Activated T-cell treated with anti-CD3 and anti-CD28 coated beads for 1 hour (primary cell): ENCODE data around the gene MALRD1.

Experiments
- DNase-seq: peaks from one replicate; pipeline ENCODE4 v3.0.0-alpha.2; 2020; ENCODE audit warnings: low read depth

The MALRD1 gene

DNA sequence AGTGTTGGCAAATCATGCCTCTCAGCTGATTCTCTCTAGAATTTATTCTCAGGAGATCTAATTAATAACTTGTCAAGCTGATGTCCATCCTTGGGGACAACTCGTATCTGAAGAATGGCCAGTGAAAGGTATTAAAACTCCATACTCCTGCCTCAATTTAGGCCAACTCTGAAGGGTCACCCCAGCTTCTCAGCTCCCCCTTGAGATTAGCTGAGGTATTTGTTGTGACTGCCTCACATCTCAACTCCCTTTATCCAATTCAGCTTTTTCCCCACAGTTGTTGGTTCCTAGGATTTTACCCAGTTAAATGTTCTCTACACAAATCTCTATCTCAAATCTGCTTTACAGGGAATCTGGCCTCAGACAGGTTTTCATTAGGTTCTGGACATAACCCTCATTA, 182.4 kb downstream of the MALRD1 start:
- no peak for DNase-seq

- no peak for DNase-seq
These were observed 197.5 kb downstream of the MALRD1 start for GRCh38 chr10:19245889-19246752.

DNA sequence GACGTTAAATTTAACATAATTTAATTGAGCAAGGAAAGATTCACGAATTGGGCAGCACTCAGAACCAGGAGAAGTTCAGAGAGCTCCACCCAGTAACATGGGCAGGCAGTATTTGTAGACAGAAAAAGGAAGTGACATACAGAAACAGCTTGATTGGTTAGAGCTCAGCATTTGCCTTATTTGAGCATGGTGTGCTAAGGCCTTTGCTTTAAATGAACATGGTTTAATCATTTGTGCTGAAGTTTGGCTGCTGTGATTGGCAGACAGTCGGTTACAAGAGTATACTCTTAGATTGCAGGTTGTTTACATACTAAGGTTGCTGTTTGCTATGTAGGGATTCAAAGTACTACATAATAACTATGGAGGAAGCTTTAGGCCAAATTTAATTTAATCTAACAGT, 199.2 kb downstream of the MALRD1 start:
- no peak for DNase-seq

DNA sequence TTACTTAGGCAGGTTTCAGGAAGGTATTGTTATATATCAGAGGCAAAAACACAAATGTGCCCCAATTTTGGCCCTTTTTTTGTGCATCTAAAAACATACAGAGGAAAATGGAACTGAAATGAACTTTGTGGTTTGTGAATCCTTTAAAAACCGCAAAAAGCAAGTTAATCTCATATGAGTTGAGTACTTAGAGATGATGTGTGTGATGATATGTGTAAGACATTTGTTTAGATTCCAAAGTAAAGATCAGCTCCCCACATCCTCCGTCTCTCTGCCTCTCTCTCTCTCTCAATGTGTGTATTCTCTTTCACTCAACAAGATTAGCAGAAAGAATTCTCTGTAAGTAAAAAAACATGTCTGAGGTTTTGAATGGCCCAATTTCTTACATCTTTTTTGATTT, 201.9 kb downstream of the MALRD1 start:
- no peak for DNase-seq

- no peak for DNase-seq
These were observed 203.9 kb downstream of the MALRD1 start for GRCh38 chr10:19252531-19252930.

GRCh38 chr10:19256331-19256730, 207.7 kb downstream of the MALRD1 start:
- DNase-seq: no peak

DNA sequence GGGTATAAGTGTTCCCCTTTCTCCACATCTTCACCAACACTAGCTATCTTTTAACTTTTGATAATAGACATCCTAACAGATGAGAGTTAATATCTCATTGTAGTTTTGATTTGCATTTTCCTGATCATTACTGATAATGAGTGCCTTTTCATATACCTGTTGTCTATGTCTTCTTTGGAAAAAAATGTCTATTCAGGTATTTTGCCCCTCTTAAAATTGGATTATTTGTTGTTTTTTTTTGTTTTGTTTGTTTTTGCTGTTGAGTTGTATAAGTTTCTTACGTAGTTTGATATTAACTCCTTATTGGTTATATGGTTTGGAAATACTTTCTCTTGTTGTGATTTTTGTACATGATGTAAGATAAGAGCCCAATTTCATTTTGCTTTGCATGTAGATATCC, 214.7 kb downstream of the MALRD1 start:
- no peak for DNase-seq

DNA sequence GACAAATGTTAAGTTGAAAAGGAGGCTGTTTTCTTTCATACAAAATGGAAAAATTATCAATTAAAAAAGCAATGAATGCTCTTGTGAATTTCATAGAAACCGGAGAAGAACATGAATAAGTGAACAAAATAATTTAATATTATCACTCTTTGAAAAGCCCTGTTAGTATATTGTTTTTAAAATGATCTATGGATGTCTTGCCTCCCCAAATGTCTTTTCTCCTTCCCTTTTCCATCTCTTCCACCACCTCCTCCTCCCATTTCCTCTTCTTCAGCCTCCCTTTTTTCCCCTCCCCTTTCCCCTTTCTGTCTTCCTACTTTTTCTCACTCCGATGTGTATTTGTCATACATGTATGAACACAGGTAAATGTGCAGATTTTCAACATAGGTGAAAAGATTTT, 234.7 kb downstream of the MALRD1 start:
- DNase-seq: no peak

DNA sequence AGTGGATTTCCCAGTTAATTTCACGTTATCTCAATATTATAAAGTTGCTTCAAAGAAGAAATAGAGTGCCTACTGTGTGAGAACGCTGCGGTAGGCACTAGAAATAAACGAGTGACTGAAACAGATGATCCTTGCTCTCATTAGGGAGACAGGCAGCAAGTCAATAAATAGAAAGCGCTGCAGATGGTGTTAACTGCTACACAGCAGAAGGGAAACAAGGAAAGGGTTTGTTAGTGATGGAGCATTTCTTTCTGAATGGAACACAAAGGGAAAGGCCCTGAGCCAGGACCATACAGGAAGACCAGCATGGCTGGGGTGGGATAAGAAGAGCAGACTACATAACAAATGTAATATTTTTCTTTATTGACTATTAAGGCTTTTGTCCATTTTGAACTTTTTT, 235.2 kb downstream of the MALRD1 start:
- DNase-seq: no peak

GRCh38 chr10:19290770-19291169, 242.2 kb downstream of the MALRD1 start:
- DNase-seq: no peak

DNA sequence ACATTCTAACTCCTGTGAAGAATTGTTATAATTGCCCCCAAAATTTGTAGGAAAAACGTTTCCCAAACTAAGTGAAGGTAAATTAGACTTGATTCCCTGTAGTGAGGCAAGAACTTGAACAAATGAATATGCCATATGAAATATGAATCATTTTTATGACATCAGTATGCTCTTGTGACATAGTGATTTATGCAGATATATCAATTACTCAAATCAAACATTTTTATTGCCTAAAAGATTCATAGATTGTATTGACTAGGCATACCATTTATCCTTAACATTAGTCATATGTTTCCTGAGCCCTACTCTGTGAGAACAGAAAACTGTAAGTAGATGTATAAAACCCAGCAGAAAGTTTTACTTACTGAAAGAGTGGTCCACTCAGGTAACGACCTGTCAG, 245.6 kb downstream of the MALRD1 start:
- no peak for DNase-seq

GRCh38 chr10:19299645-19300044, 251.0 kb downstream of the MALRD1 start:
- no peak for DNase-seq

DNA sequence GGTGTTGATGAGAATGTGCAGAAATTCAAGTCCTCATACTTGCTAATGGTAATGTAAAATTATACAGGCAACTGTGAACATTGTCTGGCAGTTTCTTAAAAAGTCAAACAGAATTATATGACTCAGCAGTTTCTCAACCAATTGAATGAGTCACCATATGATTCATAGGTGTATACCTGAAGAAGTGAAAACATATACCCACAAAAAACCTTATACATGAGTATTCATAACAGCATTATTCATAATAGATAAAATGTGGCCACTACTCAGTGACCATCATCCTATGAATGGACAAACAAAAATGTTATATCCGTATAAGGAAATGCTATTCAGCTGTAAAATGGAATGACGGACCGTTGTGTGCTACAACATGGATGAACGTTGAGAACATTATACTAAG, 253.5 kb downstream of the MALRD1 start:
- DNase-seq: no peak

DNA sequence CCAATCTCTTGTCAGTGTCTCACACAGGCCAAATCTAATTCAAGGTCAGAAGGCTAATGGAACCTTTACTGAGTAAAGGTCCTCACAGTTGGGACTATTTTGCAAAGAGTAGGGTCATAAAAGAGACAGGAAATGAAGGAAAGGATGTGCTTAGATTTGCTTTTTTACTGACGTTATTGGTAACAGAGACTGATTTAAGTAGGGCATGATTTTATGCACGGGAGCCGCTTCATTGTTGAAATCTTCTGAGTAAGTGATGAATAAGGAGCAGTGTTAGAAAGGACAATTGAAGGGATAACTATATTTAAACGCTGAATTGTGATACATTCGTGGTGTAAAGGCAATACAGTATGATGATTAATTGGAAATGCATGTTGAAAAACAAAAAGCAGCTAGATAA, 261.5 kb downstream of the MALRD1 start:
- DNase-seq: no peak

DNA sequence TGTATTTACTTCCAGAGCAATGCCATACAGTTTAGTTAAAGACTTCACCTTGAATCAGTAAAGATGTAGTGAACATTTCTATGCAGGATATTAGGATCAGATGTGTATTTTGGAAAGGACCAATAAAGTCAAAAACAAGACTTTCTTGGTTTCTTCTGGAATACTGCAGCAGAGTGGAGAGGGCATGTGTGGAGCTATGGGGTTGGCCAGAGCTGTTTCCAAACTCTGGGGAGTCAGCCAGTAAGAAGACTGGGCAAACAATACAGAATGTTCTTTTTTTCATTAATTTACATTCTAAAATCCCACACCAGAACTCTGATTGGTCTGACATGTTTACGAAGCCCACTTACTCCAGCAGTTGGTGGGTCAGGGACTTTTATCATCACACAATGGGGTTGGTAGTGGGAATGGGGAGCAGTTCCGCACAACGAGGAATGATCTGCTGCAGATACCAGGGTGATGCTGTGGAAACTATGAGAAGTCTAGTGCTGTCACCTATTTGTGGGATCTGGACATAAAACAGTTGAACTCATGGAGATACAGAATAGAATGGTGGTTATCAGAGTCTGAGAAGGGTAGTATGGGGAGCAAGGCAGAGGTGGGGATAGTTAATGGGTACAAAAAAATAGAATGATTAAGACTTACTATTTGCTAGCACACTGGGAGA, 267.7 kb downstream of the MALRD1 start:
- no peak for DNase-seq

DNA sequence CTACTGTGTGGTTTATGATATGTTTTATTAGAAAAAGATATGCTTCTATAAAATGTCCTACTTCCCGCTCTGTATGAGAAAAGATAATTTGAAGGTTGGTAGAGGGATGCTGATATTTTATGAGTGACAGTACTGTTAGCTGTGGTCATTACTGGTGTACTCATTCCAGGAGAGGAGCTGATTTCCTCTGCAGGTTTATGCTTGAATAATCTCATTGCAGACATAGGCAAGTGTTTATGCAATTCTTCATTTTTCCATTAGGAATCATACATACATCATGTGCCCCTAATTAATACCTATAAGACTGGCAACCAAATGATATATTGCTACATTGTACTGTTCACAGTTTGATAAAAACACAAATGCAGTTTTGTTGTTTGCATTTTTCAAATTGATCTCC, 269.4 kb downstream of the MALRD1 start:
- DNase-seq: no peak

DNA sequence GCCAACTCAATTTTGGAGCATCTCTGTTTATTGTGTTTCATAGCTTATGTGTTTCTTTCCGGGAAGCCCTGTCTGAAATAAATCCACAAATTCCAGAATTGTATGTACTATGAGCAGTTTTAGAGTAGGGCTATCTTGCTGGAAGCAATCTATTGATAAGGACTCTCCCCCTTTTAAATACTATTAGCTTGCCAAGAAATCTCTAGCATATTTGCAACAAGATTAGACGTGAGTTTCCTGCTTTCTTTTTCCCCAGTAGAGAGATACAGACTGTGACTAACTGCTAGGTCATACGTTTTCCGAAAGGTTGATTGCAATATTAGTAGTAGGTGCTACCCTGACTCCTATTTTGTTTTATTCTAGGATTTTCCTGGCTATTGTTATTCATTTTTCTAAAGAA, 277.0 kb downstream of the MALRD1 start:
- no peak for DNase-seq

GRCh38 chr10:19328582-19328981, 280.0 kb downstream of the MALRD1 start:
- DNase-seq: no peak

GRCh38 chr10:19329475-19329874, 280.9 kb downstream of the MALRD1 start:
- no peak for DNase-seq

DNA sequence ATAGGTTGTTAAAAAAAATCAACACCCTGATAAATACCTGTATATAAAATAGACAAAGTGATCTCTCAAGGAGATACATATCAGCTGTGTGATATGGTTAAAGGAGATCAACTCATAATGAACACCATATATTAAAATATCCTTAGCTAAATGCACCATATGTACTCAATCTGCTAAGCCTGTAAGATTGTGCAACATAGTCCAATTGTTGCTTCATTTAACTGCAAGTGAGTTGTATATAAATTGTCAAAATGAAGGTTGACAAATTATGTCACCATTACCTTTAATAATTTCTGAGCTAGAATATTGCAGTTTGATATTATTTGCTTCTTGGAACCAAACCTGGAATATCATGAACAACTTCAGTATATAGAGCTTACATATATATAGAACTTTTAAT, 283.7 kb downstream of the MALRD1 start:
- DNase-seq: no peak

- no peak for DNase-seq
These were observed 285.0 kb downstream of the MALRD1 start for GRCh38 chr10:19333631-19334030.

GRCh38 chr10:19347621-19348020, 299.0 kb downstream of the MALRD1 start:
- DNase-seq: no peak

GRCh38 chr10:19367176-19367575, 318.6 kb downstream of the MALRD1 start:
- DNase-seq: no peak

DNA sequence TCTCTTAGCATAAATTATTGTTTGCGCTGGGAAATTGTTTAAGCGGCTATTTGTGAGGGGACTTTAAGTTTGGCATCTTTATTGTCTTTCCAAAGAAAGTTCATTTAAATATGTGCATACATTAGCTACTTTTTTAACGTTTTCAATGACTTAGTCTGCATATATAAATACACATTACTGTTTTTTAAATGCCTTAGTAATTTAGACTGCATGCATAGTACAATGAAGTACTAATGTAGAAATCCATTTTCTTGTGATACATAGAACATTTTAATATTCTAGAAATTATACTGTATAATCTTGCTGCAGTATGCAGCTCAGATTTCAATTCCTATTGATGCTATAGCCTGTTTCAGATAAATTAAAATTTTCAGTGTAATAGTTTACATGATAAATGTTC, 325.4 kb downstream of the MALRD1 start:
- no peak for DNase-seq
